Keratinocyte (primary cell): ENCODE measurements around the gene CNR2. TPM values are rescaled to one million over a fixed set of nuclear protein-coding genes. Genes with fewer than 3 reads are reported as not detected.

ENCODE experiments used
- DNase-seq: peaks from one replicate; pipeline ENCODE4 v3.0.0-alpha.2; 2011; ENCODE audit warnings: low read depth, missing footprints, low spot score
- FAIRE-seq: peaks from 2 replicates; lab custom pipeline; 2011; peaks lifted over from hg19 to GRCh38; lab: Jason Lieb, UNC
- H2AFZ ChIP-seq: 2 replicates; pipeline ENCODE4 v1.6.0; 2012; ENCODE audit warnings: low read length, control low read depth, inconsistent platforms; ENCODE audit not compliant: control insufficient read depth
- H3K27ac ChIP-seq: 2 replicates; pipeline ENCODE4 v1.5.1; 2011; ENCODE audit warnings: low read length; ENCODE audit not compliant: control insufficient read depth, insufficient read depth
- H3K27me3 ChIP-seq: 3 replicates; pipeline ENCODE4 v1.6.0; 2011; ENCODE audit warnings: low read length; ENCODE audit not compliant: control insufficient read depth, insufficient read depth; ENCODE audit errors: extremely low read depth
- H3K36me3 ChIP-seq, 2 experiments: 2 replicates in 1 of 2; 3 replicates in 1 of 2; pipeline ENCODE4 v1.5.1; 2011; ENCODE audit warnings: low read length in 2 of 2, mild to moderate bottlenecking in 1 of 2; ENCODE audit not compliant: control insufficient read depth in 2 of 2, insufficient read depth in 2 of 2; ENCODE audit errors: extremely low read depth in 1 of 2
- H3K4me1 ChIP-seq: 3 replicates; pipeline ENCODE4 v1.5.1; 2011; ENCODE audit warnings: low read length; ENCODE audit not compliant: control insufficient read depth, insufficient read depth; ENCODE audit errors: extremely low read depth
- H3K4me2 ChIP-seq: 3 replicates; pipeline ENCODE4 v1.6.0; 2011; ENCODE audit warnings: low read depth, low read length; ENCODE audit not compliant: control insufficient read depth, insufficient read depth; ENCODE audit errors: extremely low read depth
- H3K4me3 ChIP-seq, 3 experiments: fragments of 200-600 bp in 1 of 3; sonication (generic) in 1 of 3; 2 replicates in 2 of 3; 3 replicates in 1 of 3; pipeline ENCODE4 v1.5.1; 2011 to 2016; ENCODE audit warnings: low read length in 3 of 3, mild to moderate bottlenecking in 3 of 3, control low read depth in 2 of 3, inconsistent platforms in 1 of 3, low read depth in 1 of 3, mixed read lengths in 1 of 3, mixed run types in 1 of 3, moderate library complexity in 1 of 3; ENCODE audit not compliant: control insufficient read depth in 2 of 3, insufficient read depth in 2 of 3; ENCODE audit errors: extremely low read depth in 1 of 3
- H3K79me2 ChIP-seq: 2 replicates; pipeline ENCODE4 v1.6.0; 2012; ENCODE audit warnings: low read length; ENCODE audit not compliant: control insufficient read depth, insufficient read depth
- H3K9ac ChIP-seq: 3 replicates; pipeline ENCODE4 v1.6.0; 2011; ENCODE audit warnings: low read length; ENCODE audit not compliant: control insufficient read depth, insufficient read depth; ENCODE audit errors: extremely low read depth
- H3K9me1 ChIP-seq: 3 replicates; pipeline ENCODE4 v1.6.0; 2011; ENCODE audit warnings: low read length; ENCODE audit not compliant: control insufficient read depth, insufficient read depth; ENCODE audit errors: extremely low read depth
- H3K9me3 ChIP-seq: 2 replicates; pipeline ENCODE4 v1.5.1; 2012; ENCODE audit warnings: low read depth, low read length; ENCODE audit not compliant: control insufficient read depth
- H4K20me1 ChIP-seq: 3 replicates; pipeline ENCODE4 v1.6.0; 2011; ENCODE audit warnings: low read length; ENCODE audit not compliant: control insufficient read depth, insufficient read depth; ENCODE audit errors: extremely low read depth
- CTCF ChIP-seq, 3 experiments: IDR thresholded peaks in 1 of 3; conservative IDR thresholded peaks in 1 of 3; optimal IDR thresholded peaks in 1 of 3; 2 replicates in 2 of 3; 3 replicates in 1 of 3; pipeline versions ENCODE3 to v1.5.1; 2011; ENCODE audit warnings: low read length in 3 of 3, mild to moderate bottlenecking in 3 of 3, moderate library complexity in 2 of 3, control low read depth in 1 of 3, inconsistent platforms in 1 of 3; ENCODE audit not compliant: insufficient read depth in 2 of 3; ENCODE audit errors: extremely low read depth in 1 of 3
- EZH2 ChIP-seq: IDR thresholded peaks from one replicate; pipeline ENCODE4 v1.6.1; 2012; ENCODE audit warnings: inconsistent platforms, mild to moderate bottlenecking, low read length, moderate library complexity
- dilution Hi-C: fragments of 300-500 bp; cut with MboI; formaldehyde crosslinking; loops from one replicate; pipeline ENCODE4 v1.7.0; 2020; ENCODE audit warnings: low sequenced_read_pairs; ENCODE audit not compliant: extremely low pct_ligation_motif_present
- polyA plus RNA-seq, 5 experiments: library from polyadenylated mRNA; depleted of rRNA in 3 of 5; stranded (reverse) in 3 of 5; stranded (forward) in 1 of 5; unstranded in 1 of 5; fragments of >200 nt; gene quantifications; 1 replicate in 1 of 5; 2 replicates in 3 of 5; 3 replicates in 1 of 5; pipeline versions ENCODE4 v1.2.1 to v1.2.3, GENCODE V29; 2011 to 2012; ENCODE audit warnings: missing spikeins in 2 of 5, low read depth in 1 of 5, low replicate concordance in 1 of 5

CNR2 gene
- polyA plus RNA-seq, 1 donor (not counting 4 experiments of a cell fraction or from before 2014, with no cell fraction given) = not detected

GRCh38 chr1:23925279-23925678 is 12.1 kb upstream of the CNR2 start:
- H3K4me3 ChIP-seq = no peak overlapping the region
- H3K9me3 ChIP-seq = no peaks in the 10 kb centered on the region
- no peak for DNase-seq
- FAIRE-seq = no peak
- no peak overlapping the region for H3K9ac ChIP-seq
- no peaks in the 10 kb centered on the region for H4K20me1 ChIP-seq
- no peaks in the 10 kb centered on the region for H3K36me3 ChIP-seq
- dilution Hi-C loops = no loop called here
- H3K9me1 ChIP-seq = no peaks in the 10 kb centered on the region
- no peak overlapping the region for H2AFZ ChIP-seq
- TF ChIP-seq CTCF (optimal IDR thresholded peaks at IDR 0.05 in 1 of 3, IDR thresholded peaks at IDR 0.05 in 1 of 3, conservative IDR thresholded peaks at IDR 0.05 in 1 of 3; ENCODE audit: extremely low read depth in 1 of 3, insufficient read depth in 2 of 3, low read length in 3 of 3) = no peak
- TF ChIP-seq EZH2 = no peak
- no peak overlapping the region for H3K27ac ChIP-seq
- H3K4me1 ChIP-seq = no peaks in the 10 kb centered on the region
- no peak overlapping the region for H3K4me2 ChIP-seq
- H3K79me2 ChIP-seq = no peaks in the 10 kb centered on the region
- no peaks in the 10 kb centered on the region for H3K27me3 ChIP-seq

- no peaks in the 10 kb centered on the region for H3K9me3 ChIP-seq
- no peaks in the 10 kb centered on the region for H4K20me1 ChIP-seq
- no peak for DNase-seq
- no peaks in the 10 kb centered on the region for H3K27me3 ChIP-seq
- no peak for FAIRE-seq
- no peak overlapping the region for H3K9ac ChIP-seq
- H2AFZ ChIP-seq = no peak overlapping the region
- H3K36me3 ChIP-seq = no peaks in the 10 kb centered on the region
- TF ChIP-seq CTCF (optimal IDR thresholded peaks at IDR 0.05 in 1 of 3, IDR thresholded peaks at IDR 0.05 in 1 of 3, conservative IDR thresholded peaks at IDR 0.05 in 1 of 3; ENCODE audit: extremely low read depth in 1 of 3, insufficient read depth in 2 of 3, low read length in 3 of 3) (no peak), EZH2 (no peak)
- no peak overlapping the region for H3K4me3 ChIP-seq
- dilution Hi-C loops = no loop called here
- no peak overlapping the region for H3K4me2 ChIP-seq
- H3K9me1 ChIP-seq = no peaks in the 10 kb centered on the region
- H3K4me1 ChIP-seq = no peaks in the 10 kb centered on the region
- no peak overlapping the region for H3K27ac ChIP-seq
- no peaks in the 10 kb centered on the region for H3K79me2 ChIP-seq
These were observed 11.4 kb upstream of the CNR2 start for GRCh38 chr1:23924601-23925000.
